K562 (cell line): Measurements from ENCODE around the gene TEX14. TPM values are rescaled to one million over a fixed set of nuclear protein-coding genes. Genes with fewer than 3 reads are reported as not detected.
A peak's percentile ranks its signal among the peaks of the same experiment; 100 is the strongest.

Experiments used
- ATAC-seq: fragments of 200-7000 bp; cut with Tn5 transposase; 3 replicates; pipeline ENCODE4 v1.9.1; 2020; ENCODE audit warnings: moderate library complexity
- BruUV-seq: library from RNA; stranded (reverse); fragments of 400-500 nt; replicated peaks from 2 replicates; lab custom pipeline; 2021; lab: Mats Ljungman, UMichigan
- CTCF ChIA-PET: fragments of 300-600 bp; formaldehyde crosslinking; extraction: SDS; loops from one replicate; lab custom pipeline; 2021; ENCODE audit warnings: low intra/inter-chr PET ratio; lab: Yijun Ruan, JAX
- POLR2A ChIA-PET: fragments of 300-600, 350-650 bp; sonication (Branson Sonifier 250); formaldehyde crosslinking; extraction: SDS; loops from one replicate; lab custom pipeline; 2021; ENCODE audit warnings: antibody characterized with exemption, inconsistent platforms; lab: Yijun Ruan, JAX
- DNase-seq, 4 experiments: peaks; one replicate each; pipeline versions ENCODE4 v3.0.0 to v3.0.0-alpha.2; 2011 to 2018; ENCODE audit warnings: low spot score in 3 of 4, mixed read lengths in 3 of 4; ENCODE audit errors: extremely low read depth in 1 of 4
- FAIRE-seq: peaks from 2 replicates; lab custom pipeline; 2011; peaks lifted over from hg19 to GRCh38; lab: Jason Lieb, UNC
- H2AFZ ChIP-seq: 2 replicates; pipeline ENCODE4 v1.6.0; 2011; ENCODE audit warnings: low read depth, low read length, control low read depth, inconsistent platforms
- H3K27ac ChIP-seq: fragments of 200-600 bp; 3 replicates; pipeline ENCODE4 v1.8.0; 2011; ENCODE audit warnings: low read depth, mild to moderate bottlenecking, control low read depth, inconsistent platforms, low read length, moderate library complexity, mixed read lengths; ENCODE audit errors: extremely low read depth
- H3K27me3 ChIP-seq, 2 experiments: fragments of 300-600 bp in 1 of 2; 2 replicates in 1 of 2; 3 replicates in 1 of 2; pipeline versions ENCODE4 v1.6.0 to v1.8.0; 2011; ENCODE audit warnings: inconsistent platforms in 2 of 2, low read length in 2 of 2, mild to moderate bottlenecking in 1 of 2, mixed read lengths in 1 of 2, moderate library complexity in 1 of 2; ENCODE audit not compliant: control insufficient read depth in 2 of 2, insufficient read depth in 2 of 2
- H3K36me3 ChIP-seq: fragments of 300-600 bp; 3 replicates; pipeline ENCODE4 v1.8.0; 2011; ENCODE audit warnings: mild to moderate bottlenecking, low read length, inconsistent platforms; ENCODE audit not compliant: control insufficient read depth, insufficient read depth
- H3K4me1 ChIP-seq, 2 experiments: fragments of 200-600 bp in 1 of 2; replicated peaks in 1 of 2; 2 replicates in 1 of 2; 3 replicates in 1 of 2; pipeline versions ENCODE4 v1.5.1 to v1.8.0; 2011; ENCODE audit warnings: inconsistent platforms in 2 of 2, low read length in 2 of 2, mild to moderate bottlenecking in 1 of 2, mixed read lengths in 1 of 2, moderate library complexity in 1 of 2; ENCODE audit not compliant: control insufficient read depth in 2 of 2, insufficient read depth in 2 of 2
- H3K4me2 ChIP-seq: 2 replicates; pipeline ENCODE4 v1.6.1; 2011; ENCODE audit warnings: low read length, control low read depth, inconsistent platforms, mixed read lengths; ENCODE audit not compliant: insufficient read depth
- H3K4me3 ChIP-seq: fragments of 200-600 bp; sonication (generic), shearing (Covaris generic); 2 replicates; pipeline ENCODE4 v1.5.1; 2016; ENCODE audit warnings: control low read depth, inconsistent platforms
- H3K79me2 ChIP-seq: fragments of 200-600 bp; 3 replicates; pipeline ENCODE4 v1.8.0; 2011; ENCODE audit warnings: low read length, inconsistent platforms; ENCODE audit not compliant: control insufficient read depth, insufficient read depth
- H3K9ac ChIP-seq, 2 experiments: 2 replicates each; pipeline versions ENCODE4 v1.6.0 to v1.6.1; 2011; ENCODE audit warnings: low read depth in 2 of 2, low read length in 2 of 2, control low read depth in 1 of 2, inconsistent platforms in 1 of 2, mild to moderate bottlenecking in 1 of 2, mixed read lengths in 1 of 2; ENCODE audit not compliant: insufficient read depth in 1 of 2
- H3K9me1 ChIP-seq: one replicate; pipeline ENCODE4 v1.6.0; 2011; ENCODE audit warnings: inconsistent platforms, mild to moderate bottlenecking, low read length, moderate library complexity; ENCODE audit not compliant: control insufficient read depth, insufficient read depth
- H3K9me3 ChIP-seq: replicated peaks from 2 replicates; pipeline ENCODE4 v1.5.1; 2011; ENCODE audit warnings: low read depth, low read length, inconsistent platforms; ENCODE audit not compliant: control insufficient read depth, insufficient read depth
- H4K20me1 ChIP-seq: replicated peaks from 2 replicates; pipeline ENCODE4 v1.6.1; 2011; ENCODE audit warnings: low read length, inconsistent platforms, mixed read lengths; ENCODE audit not compliant: control insufficient read depth, insufficient read depth
- CCAR2 ChIP-seq: fragments of 200-400 bp; formaldehyde crosslinking; IDR thresholded peaks from 2 replicates; pipeline ENCODE4 v1.6.1; 2017; ENCODE audit warnings: mild to moderate bottlenecking, low read depth, low read length
- HNRNPK ChIP-seq: fragments of 200-400 bp; formaldehyde crosslinking; IDR thresholded peaks from one replicate; pipeline ENCODE4 v1.6.1; 2018; ENCODE audit warnings: mild to moderate bottlenecking, low read depth, low read length; ENCODE audit not compliant: poor library complexity, severe bottlenecking
- KLF1 ChIP-seq: fragments of 450-650 bp; IDR thresholded peaks from 2 replicates; pipeline ENCODE4 v1.6.1; 2016; ENCODE audit warnings: missing genetic modification characterization, missing compliant biosample characterization
- SUPT5H ChIP-seq: fragments of 450-650 bp; IDR thresholded peaks from 2 replicates; pipeline ENCODE4 v1.6.1; 2016
- ZNF696 ChIP-seq: fragments of 250-450 bp; sonication (Bioruptor Pico); conservative IDR thresholded peaks from 2 replicates; pipeline ENCODE4 v1.4.0; 2020; ENCODE audit warnings: mild to moderate bottlenecking, moderate library complexity
- WGBS: fragments of 100-300 bp; shearing (Covaris generic); methylation state at CpG from one replicate; pipeline ENCODE4 v1.1.6; 2016; ENCODE audit warnings: low coverage, mixed read lengths; ENCODE audit not compliant: insufficient coverage; ENCODE audit errors: missing lambda C conversion rate; 5-methylcytosine and 5-hydroxymethylcytosine counted together
- in situ Hi-C: fragments of 300-500 bp; cut with MboI; formaldehyde crosslinking; loops from 4 replicates; pipeline ENCODE4 v1.15.0; 2018; ENCODE audit warnings: inconsistent platforms, mixed read lengths
- intact Hi-C: fragments of 100-400 bp; cut with micrococcal nuclease; formaldehyde crosslinking; loops from 2 replicates; pipeline ENCODE4 v1.14.2; 2022
- polyA plus RNA-seq, 8 experiments: library from polyadenylated mRNA; depleted of rRNA in 4 of 8; stranded (reverse) in 5 of 8; unstranded in 3 of 8; fragments of >200 nt; fragmentation: Nextera tagmentation in 2 of 8; fragmentation: Illumina TruSeq in 1 of 8; extraction: Ambion mirVana in 2 of 8; extraction: Trizol in 1 of 8; gene quantifications; 2 replicates each; pipeline versions ENCODE4 v1.2.1 to v1.2.3, GENCODE V29; 2011 to 2014; ENCODE audit warnings: inconsistent platforms in 1 of 8, missing spikeins in 1 of 8
- total RNA-seq, 7 experiments: library from RNA; depleted of rRNA in 6 of 7; stranded (reverse); fragments of >200 nt in 6 of 7; fragmentation: Illumina TruSeq in 2 of 7; extraction: Trizol in 2 of 7; gene quantifications; 2 replicates each; pipeline versions ENCODE4 v1.2.1 to v1.2.3, GENCODE V29; 2011 to 2021; ENCODE audit warnings: low replicate concordance in 1 of 7
- TF ChIP-seq, protein P1 (sequence below): sonication (generic); formaldehyde crosslinking; IDR thresholded peaks from 2 replicates; pipeline ENCODE4 v1.8.0; 2022; ENCODE audit warnings: missing genetic modification reagents, mild to moderate bottlenecking, moderate library complexity, borderline replicate concordance

The TEX14 gene
- total and polyA plus RNA-seq, 9 of the 15 experiments (the other 6 are each of a cell fraction or from before 2014, with no cell fraction given) = 0.05 to 0.12 (median 0.09) TPM; not detected in 1

DNA sequence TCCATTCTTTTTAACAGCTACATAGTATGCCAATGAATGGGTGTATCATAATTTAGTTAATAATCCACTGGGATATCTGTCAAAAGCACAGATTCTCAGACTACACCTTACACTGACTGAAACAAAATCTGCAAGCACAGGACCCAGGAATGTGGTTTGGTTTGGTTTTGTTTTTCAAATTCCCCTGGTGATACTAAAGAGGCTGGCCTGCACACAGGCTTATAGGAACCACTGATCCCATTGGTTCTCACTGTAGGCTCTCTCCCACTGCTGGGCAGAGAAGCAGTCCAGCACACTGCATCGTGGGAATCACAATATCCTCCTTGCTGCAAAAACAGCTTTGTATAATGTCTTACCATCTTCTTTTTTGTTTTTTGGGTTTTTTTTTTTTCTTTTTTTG, 67.1 kb downstream of the TEX14 start:
- DNase-seq = no peak
- TF ChIP-seq ZNF696 (CRISPR knock-in tag) (no peak), KLF1 (tag) (no peak), HNRNPK (no peak), SUPT5H (no peak), CCAR2 (no peak)
- TF ChIP-seq, protein P1, sequence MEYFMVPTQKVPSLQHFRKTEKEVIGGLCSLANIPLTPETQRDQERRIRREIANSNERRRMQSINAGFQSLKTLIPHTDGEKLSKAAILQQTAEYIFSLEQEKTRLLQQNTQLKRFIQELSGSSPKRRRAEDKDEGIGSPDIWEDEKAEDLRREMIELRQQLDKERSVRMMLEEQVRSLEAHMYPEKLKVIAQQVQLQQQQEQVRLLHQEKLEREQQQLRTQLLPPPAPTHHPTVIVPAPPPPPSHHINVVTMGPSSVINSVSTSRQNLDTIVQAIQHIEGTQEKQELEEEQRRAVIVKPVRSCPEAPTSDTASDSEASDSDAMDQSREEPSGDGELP (CRISPR knock-in tag) = no peak
- TF ChIP-seq, all 486 proteins: peak for 0
- WGBS = 0% methylated on average over 1 of the region's 1 CpG
- no peak overlapping the region for H2AFZ ChIP-seq
- in situ Hi-C loops (no loop called here), intact Hi-C loops (no loop called here)
- H3K79me2 ChIP-seq = no peaks in the 10 kb centered on the region
- H3K4me3 ChIP-seq = no peak overlapping the region
- no TSS peak for BruUV-seq
- no peaks in the 10 kb centered on the region for H3K9me1 ChIP-seq
- H3K4me2 ChIP-seq = no peak overlapping the region
- H4K20me1 ChIP-seq = no peaks in the 10 kb centered on the region
- ATAC-seq (no peak), FAIRE-seq (peak; percentile 32)
- no peak overlapping the region for H3K9ac ChIP-seq
- POLR2A ChIA-PET = interaction anchor here (8.7 kb wide), 1 partner anchor 11 kb away, joined by 303 read pairs; no protein-coding TSS in a partner anchor
- H3K27ac ChIP-seq = no peak overlapping the region
- no peaks in the 10 kb centered on the region for H3K4me1 ChIP-seq
- H3K36me3 ChIP-seq = no peaks in the 10 kb centered on the region
- H3K9me3 ChIP-seq = no peaks in the 10 kb centered on the region
- CTCF ChIA-PET = no interaction called here
- H3K27me3 ChIP-seq = peaks cover 4 to 22% of the 10 kb centered on the region in 2 experiments; a peak in 4 of 5 replicates
